GM21786 (cell line): ENCODE data around the gene GNG7.
A peak's percentile ranks its signal among the peaks of the same experiment; 100 is the strongest.

Experiments used
- ATAC-seq: cut with Tn5 transposase; IDR thresholded peaks from one replicate; pipeline ENCODE4 v1.9.1; 2021; ENCODE audit not compliant: unreplicated experiment

GNG7 gene

DNA sequence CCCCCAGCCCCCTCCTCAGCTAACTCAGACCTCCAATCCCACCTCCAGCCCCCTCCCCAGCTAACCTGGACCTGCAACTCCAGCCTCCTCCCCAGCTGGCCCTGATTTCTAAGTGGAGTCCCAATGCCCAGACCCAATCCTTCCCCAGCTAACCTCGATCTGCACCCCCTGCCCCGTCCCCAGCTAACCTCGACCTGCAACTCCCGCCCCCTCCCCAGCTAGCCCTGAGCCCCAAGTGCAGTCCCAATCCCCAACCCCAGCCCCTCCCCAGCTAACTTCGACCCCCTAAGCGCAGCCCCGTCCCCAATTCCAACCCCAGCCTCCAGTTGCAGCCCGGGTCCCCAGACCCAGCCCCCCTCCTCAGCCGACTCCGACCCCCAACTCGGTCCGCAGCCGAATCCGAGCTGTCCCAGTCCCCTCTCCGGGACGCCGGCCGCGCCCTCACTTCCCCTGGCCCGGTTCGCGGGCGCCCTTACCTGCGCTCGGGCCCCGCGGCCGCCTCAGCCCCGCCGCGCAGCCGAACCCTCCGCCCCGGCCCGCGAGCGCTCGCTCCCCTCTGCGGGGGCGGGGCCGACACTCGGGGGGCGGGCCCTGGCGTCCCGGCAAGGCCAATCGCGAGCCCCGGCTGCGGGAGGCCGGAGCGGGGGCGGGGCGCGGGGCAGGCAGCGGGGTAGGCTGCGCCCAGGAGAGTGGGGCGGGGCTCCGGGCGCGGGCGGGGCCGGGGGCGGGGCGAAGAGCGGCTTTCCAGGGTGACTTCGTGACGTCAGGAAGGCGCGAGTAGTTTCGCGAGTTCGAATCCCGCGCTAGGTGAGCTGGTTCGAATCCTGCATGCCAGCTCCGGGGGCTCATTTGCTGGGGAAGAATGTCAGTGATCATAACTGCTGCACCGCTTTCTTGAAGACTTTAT, at the start of gene GNG7:
Gene GNG7 (minus strand): TSS at position 525 of the 907 bp plus-strand sequence. CDS start 182,006 bp downstream, outside the sequence.
- peak; percentile 53 for ATAC-seq

DNA sequence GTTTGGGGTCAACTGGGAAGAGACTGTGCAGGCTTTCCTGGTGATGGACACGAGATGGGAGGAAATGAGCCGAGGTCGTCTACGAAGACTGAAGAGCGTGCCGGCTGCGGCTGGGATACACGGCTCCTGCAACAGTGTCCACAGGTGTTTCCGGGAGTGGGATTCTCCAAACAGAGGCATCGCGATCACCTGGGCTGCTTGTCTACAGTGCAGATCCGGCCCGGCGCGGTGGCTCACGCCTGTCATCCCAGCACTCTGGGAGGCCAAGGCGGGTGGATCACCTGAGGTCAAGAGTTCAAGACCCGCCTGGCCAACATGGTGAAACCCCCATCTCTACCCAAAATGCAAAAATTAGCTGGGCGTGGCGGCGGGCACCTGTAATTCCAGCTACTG, 48.9 kb upstream of the GNG7 start:
- ATAC-seq: no peak

DNA sequence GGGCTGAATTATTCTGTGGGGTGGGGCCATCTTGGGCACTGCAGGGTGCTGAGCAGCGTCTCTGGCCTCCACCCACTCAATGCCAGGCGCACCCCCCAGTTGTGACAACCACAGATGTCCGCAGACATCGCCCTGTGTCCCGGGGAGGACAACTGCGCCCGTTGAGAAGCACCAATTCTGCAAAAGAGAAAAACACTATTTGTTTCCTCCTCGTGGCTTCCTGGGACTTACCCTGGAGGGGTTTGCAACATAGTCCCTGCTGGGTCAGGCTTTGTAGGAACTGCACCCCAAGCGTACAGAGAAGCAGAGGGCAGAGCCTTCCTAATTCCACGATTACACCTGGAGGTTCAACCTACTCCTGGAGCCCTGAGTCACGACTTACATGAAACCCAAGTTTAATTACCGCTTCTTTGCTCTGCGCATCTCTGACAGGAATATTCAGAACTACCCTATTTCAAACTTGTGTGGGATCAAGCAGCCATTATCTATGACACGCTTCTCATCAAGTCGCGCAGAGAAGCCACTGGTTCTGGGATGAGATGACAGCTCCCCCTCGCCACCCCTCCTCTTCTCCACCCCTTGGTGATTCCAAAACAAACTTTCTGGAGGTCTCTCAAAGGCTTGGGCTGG, 48.4 kb upstream of the GNG7 start:
- ATAC-seq: no peak

DNA sequence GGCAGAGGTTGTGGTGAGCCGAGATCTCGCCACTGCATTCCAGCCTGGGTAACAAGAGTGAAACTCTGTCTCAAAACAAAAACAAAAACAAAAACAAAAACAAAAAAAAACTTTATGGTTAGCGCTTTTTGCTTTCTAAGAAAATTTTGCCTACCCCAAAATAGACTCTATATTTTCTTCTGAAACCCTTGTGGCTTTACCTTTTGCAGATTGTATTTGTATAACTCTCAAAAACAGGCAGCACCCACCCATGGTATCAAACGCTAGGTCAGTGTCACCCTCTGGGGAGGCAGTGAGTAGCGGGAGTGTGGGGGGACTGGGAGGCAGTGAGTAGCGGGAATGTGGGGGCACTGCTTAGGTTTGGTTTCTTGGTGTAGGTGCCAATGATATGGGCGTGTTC, 44.9 kb upstream of the GNG7 start:
- no peak for ATAC-seq

DNA sequence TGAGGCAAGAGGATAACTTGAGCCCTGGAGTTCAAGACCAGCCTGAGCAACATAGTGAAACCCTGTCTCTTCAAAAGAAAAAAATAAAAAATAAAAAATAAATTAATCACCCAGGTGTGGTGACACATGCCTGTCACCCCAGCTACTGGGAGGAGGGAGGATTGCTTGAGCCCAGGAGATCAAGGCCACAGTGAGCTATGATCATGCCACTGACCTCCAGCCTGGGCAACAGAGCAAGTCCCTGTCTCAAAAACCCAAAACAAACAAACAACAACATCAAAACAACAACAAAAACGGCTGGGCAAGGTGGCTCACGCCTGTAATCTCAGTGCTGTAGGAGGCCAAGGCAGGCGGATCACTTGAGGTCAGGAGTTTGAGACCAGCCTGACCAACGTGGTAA, 41.6 kb upstream of the GNG7 start:
- ATAC-seq: no peak

DNA sequence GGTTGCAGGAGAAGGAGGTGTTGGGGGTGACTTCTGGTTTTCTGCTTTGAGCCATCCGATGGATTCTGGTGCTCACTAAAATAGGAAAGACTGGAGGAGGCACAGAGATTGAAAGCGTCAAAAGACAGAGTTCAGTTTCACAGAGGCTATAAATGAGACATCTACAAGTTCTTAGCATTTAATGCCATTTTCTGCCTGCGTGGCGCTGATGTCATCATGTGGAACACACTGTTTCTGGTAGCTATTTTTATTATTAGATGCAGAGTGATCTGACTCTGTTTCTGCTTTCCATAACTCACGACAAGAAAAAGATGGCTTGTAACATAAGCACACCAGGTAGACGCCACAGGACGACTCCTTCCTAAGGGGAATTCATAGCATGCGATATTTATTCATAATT, 40.6 kb upstream of the GNG7 start:
- ATAC-seq: no peak

DNA sequence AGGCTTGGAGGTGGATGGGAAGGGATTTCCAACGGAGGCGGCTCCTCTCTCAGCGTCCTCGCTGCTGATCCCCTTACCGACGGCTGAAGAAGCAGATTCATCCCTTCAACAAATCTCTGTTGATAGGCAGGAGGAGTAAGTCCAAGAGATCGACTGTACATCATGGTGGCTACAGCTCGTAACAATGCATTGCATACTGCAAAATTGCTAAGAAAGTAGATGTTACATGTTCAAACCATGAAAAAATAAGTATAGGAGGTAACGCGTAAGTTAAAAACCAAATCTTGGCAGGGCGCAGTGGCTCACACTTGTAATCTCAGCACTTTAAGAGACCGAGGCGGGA, 37.8 kb upstream of the GNG7 start:
- no peak for ATAC-seq

DNA sequence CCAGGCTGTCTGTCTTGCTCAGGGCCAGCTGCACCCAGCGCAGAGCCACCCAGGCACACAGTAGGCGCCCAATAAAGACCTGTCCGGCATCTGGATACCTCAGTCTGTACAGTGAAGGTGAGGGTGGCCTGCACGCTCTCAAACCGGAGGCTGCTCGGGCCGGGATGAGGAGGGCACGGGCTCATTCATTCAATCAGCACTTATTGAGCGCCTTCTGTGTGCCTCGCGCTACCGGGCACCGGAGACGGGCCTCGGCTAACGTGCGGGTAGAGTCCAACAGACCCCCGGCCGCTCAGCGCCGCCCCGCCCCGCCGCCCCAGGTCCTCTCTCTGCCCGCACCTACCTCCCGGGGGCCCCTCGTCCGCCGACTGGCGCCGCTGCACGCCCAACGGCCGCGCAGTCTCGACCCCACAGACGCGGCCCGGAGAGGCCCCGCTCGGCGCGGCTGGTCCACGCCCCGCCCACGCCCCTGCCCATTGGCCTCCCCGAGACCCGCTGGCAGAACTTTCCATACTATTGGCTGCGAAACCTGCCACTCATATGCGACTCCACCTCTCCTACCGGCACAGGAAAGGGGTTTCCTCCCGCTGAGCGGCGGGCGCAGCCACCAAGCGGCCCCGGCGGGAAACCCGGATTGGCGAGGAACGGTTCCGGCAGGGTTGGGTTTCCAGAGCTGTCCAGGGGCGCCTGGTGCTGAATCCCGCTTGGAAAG, 37.3 kb upstream of the GNG7 start, which contains the start of gene SLC39A3:
Gene SLC39A3 (minus strand): TSS at position 416 of the 712 bp plus-strand sequence. CDS start 2,760 bp downstream, outside the sequence.
- peak; percentile 86 for ATAC-seq

DNA sequence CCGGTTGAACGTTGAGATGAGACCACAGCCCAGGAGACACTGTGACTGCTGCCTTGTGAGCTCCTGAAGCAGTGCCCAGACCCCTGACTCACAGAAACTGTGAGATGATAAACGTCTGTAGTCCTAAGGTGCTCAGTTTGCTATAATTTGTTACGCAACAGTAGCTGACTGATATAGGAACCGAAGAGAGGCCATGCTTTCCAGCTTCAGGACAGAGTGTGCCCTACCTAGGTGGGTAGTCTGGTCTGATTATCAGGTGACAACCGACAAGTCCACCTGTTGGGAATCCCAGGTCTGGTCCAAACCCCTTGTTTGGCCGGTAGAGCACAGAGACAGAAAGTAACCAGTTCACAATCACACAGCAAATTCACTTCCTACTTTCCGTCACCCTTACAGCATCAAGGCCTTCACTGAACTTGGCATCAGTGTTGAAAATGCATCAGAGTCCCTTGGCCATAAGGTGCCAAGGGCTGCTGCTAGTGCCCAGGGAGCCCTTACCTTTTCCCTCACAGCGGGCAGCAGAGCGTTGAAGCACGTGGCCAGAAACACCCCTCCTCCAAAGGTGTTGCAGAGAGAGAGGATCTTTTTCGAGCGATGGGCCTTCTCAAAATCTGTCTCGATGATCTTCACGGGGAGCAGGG, 34.2 kb upstream of the GNG7 start:
- no peak for ATAC-seq

DNA sequence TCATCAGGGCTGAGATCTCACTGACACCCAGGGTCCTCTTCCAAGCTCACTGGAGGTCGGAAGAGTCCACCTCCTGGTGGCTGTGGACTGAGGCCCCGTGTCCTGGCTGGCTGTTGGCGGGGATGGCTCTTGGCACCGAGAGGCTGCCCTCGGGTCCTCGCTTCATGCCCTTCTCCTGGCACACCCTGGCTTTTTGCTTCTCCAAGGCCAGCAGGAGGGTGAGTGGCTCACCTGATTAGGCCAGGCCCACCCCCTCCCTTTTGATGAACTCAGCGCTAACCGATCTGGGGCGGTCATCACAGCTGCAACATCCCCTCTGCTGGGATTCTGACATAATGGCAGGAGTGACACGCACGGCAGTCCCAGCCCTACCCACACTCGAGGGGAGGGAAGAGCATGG, 32.9 kb upstream of the GNG7 start:
- ATAC-seq: no peak

DNA sequence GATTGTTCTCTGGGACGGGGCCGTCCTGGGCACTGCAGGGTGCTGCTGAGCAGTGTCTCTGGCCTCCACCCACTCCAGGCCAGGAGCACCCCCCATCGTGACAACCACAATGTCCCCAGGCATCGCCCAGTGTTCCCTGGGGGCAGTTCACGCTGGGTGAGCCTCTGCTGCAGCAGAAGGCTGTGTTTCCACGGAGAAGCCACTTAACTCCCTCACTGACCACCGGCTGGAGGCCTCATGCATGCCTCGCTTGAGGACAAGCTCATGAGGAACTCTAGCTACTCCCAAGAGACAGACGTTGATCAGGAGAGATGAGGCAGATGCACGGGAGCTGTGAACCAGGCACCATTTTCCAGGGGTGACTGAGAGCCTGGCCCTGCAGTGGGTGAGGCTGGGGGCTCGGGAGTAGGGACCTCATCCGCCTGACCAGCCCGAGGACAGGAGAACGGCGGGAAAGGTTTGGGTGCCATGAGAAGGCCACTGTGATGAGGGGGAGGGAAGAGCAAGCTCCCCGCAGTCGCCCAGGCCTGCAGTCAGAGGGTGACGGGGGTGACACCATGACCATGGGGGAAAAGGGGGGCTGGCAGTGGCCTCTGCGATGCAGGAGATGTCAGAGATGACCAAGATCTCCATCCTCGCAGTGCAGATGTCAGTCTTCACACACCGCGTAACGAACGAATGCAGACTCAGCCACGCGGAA, 32.2 kb upstream of the GNG7 start:
- ATAC-seq: no peak

DNA sequence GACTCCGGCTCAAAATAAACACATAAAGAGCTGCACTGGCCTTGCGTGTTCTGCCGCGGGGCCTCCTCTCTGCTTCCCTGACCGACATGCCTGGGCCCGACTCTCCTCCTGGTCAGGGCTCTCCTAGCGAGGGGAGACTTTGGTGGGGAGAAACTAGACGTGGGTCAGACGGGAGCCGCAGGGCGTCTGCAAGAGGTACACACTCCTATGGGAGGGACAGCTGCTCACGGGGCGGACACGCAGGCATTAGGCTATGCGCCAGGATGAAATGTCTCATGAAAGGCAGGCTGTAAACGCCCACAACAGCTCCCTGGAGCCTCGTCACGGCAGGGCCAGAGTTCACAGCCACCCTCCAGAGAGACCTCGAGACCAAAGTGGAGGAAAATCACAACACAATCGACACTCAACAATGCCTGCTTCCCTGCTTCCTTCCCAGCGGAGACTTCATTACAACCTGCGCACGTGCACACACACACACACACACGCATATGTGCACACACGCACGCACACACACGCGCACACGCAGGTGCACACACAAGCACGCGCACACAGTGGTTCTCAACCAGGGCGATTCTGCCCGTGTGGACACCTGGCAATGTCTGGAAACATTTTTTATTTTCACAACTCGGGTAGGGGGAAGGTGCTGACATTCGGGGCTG, 31.6 kb upstream of the GNG7 start:
- ATAC-seq: no peak

DNA sequence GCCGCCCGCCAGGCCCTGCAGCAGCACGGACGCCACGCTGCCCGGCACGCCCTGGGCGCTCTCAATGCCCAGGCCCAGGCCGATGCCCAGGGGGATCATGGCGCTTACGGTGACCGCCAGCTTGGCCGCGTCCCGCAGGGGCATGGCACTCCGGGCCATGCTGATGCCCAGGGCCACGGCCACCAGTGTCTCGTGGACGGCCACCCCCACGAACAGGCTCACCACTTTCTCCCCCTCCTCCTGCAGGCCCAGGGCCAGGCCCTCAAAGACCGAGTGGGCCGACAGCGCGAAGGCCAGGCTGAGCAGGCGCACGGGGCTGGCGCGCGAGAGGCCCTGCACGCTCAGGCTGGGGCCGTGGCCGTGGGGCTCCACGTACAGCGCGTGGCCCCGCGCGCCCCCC, 30.4 kb upstream of the GNG7 start:
- no peak for ATAC-seq

DNA sequence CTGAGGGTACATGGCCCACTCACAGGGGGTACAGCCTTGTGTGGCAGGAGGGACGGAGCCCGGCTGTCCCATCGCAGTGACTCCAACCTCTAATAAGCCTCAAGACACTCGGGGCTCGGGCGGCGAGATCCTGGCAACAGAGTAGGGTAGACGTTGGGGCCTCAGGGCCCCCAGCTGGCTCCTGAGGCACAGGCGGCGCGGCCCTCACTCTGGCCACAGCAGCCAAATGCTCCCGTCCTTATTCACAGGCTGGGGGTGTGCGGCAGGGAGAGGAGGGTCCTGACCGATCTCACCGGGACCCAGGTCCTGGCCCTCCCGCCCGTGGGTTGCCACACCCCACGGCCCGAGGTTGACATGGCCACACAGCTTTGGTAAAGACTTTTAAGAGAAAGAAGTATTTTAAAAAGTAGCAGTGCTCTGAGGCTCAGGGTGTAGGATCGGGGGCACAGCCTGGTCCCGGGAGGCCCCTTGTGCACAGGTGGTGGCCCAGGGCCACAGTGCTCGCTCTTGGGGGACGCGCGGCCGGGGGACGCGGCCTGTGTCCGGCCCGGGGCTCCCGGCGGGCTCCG, 29.7 kb upstream of the GNG7 start:
- no peak for ATAC-seq

DNA sequence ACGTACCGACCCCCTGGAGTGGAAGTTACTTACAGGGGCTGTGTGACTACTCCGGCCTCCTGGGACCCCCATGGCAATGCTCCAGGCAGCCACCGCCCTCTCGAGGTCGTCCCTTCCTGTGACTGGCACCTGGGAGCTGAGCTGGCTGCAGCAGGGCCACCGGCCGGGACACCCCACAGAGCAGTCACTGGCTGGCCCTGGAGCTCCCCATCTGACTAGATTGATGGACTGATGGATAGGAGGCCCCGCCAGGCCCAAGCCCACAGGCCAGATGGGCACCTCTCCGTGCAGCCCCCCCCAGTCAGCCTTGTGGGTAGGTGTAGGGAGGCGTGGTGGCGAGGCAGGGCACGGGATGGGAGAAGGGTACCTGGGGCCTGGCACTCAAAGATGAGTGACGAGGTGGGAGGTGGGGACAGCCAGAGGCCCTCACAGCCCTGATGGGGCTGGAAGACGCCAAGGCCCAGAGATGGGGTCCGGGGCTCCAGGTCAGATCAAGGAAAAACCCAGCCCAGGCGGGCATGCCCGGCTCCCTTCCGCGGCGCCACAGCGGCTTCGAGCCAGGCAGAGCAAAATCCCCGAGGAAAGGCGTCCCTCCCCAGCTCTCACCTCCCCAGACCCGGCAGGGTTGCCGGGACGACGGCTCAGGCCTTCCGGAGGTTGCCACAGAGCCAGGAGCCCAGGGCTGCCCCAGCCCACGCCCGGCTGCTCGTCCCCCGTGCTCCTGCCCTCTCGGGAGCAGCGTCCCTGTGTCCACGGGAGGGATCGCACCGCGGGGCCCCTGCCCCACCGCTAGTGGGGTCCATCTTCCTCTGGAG, 28.9 kb upstream of the GNG7 start:
- no peak for ATAC-seq

DNA sequence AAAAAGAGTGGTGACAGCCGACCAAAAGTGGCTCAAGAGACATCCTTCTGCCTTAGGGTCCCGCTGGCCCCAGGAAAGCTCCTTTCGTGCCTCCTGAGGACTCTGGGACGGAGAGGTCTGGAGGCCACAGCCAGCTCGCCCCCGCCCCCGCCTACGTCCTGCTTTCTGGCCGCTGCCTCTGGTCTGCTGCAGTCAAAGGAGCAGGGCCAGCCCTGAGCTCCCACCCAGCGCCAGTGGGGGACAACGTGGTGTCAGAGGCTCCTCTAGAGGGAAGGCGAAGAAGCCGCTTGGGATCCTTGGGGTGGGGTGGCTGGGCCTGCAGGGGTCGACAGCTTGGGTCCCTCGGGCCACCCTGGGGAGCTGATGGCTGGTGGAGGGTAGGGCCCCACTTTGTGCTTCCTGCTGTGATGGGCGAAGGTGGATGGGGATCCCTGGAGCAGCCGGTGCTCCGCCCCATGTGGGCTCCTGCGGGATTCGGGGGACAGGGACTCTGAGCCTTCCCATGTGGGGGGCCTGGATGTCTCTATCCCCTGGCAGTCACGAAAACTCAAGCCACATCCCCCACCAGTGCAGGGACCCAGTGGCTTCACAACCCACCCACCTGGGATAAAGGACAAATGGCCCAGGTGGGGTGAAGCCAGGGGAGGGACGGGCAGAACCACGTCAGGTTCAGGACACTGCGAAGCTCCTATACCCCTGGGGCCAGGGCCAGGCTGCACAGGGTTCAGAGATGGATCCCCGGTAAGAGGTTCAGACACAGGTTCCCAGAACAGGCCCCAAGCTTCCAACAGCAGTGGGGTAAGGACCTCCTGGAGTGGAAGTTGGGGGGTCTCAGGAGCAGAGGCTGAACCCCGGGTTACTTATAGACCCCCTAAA, 27.7 kb upstream of the GNG7 start:
- ATAC-seq: no peak

DNA sequence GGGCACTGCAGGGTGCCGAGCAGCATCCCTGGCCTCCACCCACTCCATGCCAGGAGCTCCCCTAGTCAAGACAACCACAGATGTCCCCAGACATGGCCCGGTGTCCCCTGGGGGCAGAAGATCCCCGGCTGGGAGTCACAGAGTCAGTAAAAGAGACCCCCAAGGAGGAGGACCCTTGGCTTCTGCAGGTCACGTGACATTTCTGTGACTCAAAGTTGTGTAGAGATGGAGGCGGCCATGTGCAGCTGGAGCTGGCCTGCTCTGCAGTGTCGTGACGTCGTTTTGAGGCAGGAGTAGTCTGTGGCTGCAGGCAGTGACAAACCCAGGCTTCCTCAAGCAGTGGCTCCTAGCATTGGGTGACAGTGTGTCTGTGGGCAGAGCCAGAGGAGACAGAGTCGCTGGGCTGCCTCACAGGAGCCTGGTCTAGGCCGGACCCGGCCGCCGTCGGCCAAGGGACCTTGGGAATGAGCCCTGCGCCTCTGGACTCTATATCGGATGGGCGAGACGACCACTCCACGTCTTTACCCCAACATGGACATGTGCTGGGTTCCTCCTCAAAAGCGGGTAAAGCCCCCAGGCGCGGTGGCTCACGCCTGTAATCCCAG, 26.4 kb upstream of the GNG7 start:
- ATAC-seq: no peak

DNA sequence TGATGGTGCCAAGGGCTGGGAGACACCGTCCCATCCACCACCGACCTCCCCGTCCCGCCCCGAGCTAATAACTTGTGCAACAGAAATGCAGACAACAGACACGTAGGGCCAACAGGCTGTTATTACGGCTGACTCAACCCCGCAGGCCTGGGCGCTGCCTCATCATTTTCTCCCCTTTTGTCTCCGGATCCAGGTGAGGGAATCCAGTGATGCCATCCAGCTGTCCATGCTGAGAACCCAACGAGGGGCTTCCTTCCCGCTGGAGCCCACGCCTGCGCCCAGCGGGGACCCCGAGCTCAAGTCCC, 25.1 kb upstream of the GNG7 start:
- no peak for ATAC-seq
